Fibroblast of pulmonary artery (primary cell): ENCODE results near the gene GTF3C5.
A peak's percentile ranks its signal among the peaks of the same experiment; 100 is the strongest.

ENCODE experiments used
- DNase-seq: peaks from one replicate; pipeline ENCODE4 v3.0.0-alpha.2; 2010; ENCODE audit warnings: low read depth
- H3K4me3 ChIP-seq: replicated peaks from 2 replicates; pipeline ENCODE4 v1.5.1; 2011; ENCODE audit warnings: low read depth, mild to moderate bottlenecking, control low read depth, low read length, moderate library complexity
- TF ChIP-seq, protein P1 (sequence below): IDR thresholded peaks from 2 replicates; pipeline ENCODE4 v1.5.1; 2011; ENCODE audit warnings: mild to moderate bottlenecking, control low read depth, low read length, inconsistent platforms; ENCODE audit errors: missing control alignments

GTF3C5 gene

DNA sequence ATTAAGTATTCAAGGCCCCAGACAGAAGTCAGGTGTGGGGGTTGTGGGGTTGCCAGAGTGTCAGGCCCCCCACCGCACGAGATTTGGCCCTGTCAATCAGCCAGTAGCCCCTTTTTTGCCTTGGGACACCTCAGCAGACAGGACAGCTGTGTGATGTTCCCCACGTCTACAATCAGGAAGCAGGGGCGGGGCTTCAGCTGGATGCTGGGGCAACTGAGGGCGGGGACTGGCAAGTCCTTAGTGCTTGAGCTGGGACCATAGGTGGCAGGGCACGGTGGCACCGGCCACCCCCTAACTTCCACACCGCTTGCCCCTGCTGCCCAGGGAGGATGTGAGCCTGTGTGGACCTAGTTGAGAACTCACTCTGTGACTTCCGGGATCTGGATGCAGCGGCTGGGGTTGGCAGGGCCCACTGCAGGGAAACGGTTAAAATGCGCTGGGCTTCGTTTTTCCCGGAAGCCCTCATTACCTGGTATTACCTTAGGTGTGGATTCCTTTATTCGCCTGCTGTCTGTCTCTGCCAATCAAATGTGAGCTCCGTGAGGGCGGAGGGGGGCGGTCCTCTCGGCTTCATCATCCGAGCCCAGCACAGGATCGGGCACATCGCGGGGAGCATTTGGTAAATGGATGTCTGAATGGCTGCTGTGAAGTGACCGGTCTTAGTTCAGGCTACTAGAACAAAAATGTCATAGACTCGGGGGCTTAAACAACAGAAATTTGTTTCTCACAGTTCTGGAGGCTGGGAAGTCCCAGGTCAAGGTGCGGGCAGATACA is 7.5 kb upstream of the GTF3C5 start:
- H3K4me3 ChIP-seq, result no peak overlapping the region
- no peak for DNase-seq
- TF ChIP-seq, protein P1, sequence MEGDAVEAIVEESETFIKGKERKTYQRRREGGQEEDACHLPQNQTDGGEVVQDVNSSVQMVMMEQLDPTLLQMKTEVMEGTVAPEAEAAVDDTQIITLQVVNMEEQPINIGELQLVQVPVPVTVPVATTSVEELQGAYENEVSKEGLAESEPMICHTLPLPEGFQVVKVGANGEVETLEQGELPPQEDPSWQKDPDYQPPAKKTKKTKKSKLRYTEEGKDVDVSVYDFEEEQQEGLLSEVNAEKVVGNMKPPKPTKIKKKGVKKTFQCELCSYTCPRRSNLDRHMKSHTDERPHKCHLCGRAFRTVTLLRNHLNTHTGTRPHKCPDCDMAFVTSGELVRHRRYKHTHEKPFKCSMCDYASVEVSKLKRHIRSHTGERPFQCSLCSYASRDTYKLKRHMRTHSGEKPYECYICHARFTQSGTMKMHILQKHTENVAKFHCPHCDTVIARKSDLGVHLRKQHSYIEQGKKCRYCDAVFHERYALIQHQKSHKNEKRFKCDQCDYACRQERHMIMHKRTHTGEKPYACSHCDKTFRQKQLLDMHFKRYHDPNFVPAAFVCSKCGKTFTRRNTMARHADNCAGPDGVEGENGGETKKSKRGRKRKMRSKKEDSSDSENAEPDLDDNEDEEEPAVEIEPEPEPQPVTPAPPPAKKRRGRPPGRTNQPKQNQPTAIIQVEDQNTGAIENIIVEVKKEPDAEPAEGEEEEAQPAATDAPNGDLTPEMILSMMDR, result no peak

DNA sequence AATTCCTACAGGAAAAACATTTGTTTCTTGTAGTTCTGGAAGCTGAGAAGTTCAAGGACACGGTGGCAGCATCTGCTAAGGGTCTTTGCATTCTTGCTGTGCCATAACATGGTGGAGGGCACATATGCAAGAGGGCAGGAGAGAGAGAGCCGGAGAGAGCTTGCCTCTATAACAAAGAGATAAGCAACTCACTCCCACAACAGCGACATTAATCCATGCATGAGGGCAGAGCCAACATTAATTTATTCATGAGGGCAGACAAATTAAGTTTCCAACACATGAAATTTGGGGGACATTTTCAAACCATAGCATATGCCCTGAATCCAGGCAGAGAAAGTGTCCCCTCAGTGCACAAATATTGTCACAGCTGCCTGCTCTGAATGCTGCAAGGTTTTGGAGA is 4.4 kb upstream of the GTF3C5 start:
- DNase-seq, result no peak
- TF ChIP-seq, protein P1, result no peak
- H3K4me3 ChIP-seq, result no peak overlapping the region

DNA sequence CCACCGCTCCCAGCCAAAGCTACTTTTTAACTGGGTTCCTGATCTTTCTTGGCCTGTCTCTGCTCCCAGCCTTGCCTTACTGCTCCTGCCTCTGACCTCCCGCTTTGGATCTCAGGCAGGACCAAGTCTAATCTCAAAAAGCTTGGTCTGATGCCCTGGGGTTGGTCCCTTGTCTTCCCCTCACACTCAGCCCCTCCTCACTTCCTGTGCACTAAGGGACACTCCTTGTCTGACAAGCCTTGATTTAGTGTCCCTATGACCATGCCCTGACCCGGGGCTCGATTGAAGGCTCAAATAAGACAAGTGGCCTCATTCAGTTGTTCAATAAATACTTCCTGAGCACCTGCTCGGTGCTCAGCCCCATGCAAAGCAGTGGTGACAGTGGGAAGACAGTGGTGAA is 3.7 kb upstream of the GTF3C5 start:
- TF ChIP-seq, protein P1, result no peak
- no peak for DNase-seq
- no peak overlapping the region for H3K4me3 ChIP-seq

DNA sequence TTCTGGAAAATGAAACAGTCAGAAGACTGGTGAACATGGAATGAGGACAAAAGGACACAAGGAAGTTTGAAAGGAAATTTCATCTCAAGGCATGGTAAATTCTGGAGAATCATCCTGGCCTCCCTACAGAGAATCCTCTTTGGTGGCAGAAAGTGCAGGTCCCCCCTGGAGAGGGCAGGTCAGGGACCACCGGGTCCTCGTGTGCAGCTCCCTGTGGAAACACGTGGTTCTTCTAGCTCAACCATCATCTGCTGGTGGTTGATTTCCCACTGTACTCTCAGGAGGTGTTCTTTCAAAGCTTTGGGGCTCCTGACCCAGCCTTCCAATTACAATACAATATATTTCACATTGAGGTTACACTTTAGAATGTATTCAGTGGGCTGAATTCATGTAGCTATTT is 2.6 kb upstream of the GTF3C5 start:
- no peak overlapping the region for H3K4me3 ChIP-seq

DNA sequence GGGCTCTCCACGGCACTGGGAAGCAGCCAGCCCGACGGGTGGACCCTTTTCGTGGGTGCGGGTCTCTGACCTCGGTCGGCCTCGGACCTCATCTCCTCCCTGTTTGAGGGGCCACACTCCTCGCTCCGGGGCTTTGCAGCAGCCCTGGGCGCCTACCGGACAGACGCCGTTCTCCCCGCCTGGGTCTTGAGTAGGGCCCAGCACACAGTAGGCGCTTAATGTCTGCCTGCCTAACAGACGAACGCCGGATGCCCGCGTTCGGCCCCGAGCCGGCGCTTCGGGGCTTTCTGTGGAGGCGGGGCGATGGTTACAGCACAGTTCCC is 842 bp upstream of the GTF3C5 start:
- no peak for DNase-seq
- H3K4me3 ChIP-seq, result peak overlapping the region; percentile 99
- TF ChIP-seq, protein P1, result no peak

More for the DNA sequence above, 2.6 kb upstream of the GTF3C5 start:
- TF ChIP-seq, protein P1, result no peak
- no peak for DNase-seq

DNA sequence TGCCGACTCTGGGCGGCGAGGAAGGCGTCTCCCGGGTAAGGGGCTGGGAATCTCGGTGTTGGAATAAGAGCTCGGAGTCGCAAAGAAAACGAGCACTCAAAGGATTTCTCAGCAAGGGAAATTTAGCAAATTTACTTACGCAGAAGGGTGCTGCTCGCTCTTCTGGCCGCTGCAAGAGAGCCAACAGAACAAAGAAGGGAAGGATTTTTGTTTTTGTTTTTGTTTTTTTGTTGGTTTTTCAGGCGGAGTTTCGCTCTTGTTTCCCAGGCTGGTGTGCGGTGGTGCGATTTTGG is 279 bp downstream of the GTF3C5 start:
- TF ChIP-seq, protein P1, result no peak
- no peak for DNase-seq
- peak overlapping the region; percentile 99 for H3K4me3 ChIP-seq

DNA sequence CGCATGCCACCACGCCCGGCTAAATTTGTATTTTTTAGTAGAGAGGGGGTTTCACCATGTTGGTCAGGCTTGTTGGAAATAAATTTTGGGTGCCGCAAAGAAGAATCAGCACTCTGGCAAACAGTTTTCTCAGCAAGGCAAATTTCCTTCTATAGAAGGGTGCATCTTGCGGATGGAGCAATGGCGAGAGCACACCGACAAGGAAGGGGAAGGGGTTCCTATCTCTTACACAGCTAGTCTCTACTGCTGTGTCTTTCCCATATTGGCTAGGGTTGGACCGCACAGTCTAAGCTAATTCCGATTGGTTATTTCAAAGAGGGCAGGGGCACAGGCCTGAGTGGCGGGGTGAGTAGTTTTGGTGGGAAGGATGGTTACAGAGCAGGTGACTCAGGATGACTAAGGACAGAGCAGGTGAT is 707 bp downstream of the GTF3C5 start:
- TF ChIP-seq, protein P1, result no peak
- no peak for DNase-seq
- H3K4me3 ChIP-seq, result peak overlapping the region; percentile 99
